MM.1S (cell line): ENCODE data around the gene TMPRSS5.

ENCODE experiments used
- CTCF ChIP-seq: fragments of 300-600 bp; sonication (generic); IDR thresholded peaks from 2 replicates; pipeline ENCODE4 v1.5.1; 2016; ENCODE audit warnings: antibody characterized with exemption, low read length, mixed read lengths
- EZH2 ChIP-seq: fragments of 300-600 bp; sonication (generic); optimal IDR thresholded peaks from 2 replicates; pipeline ENCODE3; 2017; ENCODE audit warnings: low read depth, mild to moderate bottlenecking, antibody characterized with exemption, low read length, mixed read lengths

GRCh38 chr11:113663567-113663966, 42.5 kb downstream of the TMPRSS5 start:
- TF ChIP-seq CTCF: no peak
- TF ChIP-seq EZH2: no peak
